Mucosa of gallbladder (tissue), 1 donor: ENCODE results near the gene CACNB4. TPM values are rescaled to one million over a fixed set of nuclear protein-coding genes. Genes with fewer than 3 reads are reported as not detected.
"Not testable (repeated sequence)": the region's sequence is repeated elsewhere in the genome, so short reads cannot be mapped to it uniquely, and the experiment has no call there.

Experiments used
- DNase-seq: peaks from one replicate; pipeline ENCODE4 v3.0.0-alpha.2; 2020; ENCODE audit warnings: low spot score
- total RNA-seq: library from RNA; stranded (reverse); gene quantifications from one replicate; pipeline ENCODE4 v1.2.1, GENCODE V29; 2021
- donor health status: DM: no; HTN: no; CAD: no.

CACNB4 gene
- total RNA-seq = 1.8 TPM

DNA sequence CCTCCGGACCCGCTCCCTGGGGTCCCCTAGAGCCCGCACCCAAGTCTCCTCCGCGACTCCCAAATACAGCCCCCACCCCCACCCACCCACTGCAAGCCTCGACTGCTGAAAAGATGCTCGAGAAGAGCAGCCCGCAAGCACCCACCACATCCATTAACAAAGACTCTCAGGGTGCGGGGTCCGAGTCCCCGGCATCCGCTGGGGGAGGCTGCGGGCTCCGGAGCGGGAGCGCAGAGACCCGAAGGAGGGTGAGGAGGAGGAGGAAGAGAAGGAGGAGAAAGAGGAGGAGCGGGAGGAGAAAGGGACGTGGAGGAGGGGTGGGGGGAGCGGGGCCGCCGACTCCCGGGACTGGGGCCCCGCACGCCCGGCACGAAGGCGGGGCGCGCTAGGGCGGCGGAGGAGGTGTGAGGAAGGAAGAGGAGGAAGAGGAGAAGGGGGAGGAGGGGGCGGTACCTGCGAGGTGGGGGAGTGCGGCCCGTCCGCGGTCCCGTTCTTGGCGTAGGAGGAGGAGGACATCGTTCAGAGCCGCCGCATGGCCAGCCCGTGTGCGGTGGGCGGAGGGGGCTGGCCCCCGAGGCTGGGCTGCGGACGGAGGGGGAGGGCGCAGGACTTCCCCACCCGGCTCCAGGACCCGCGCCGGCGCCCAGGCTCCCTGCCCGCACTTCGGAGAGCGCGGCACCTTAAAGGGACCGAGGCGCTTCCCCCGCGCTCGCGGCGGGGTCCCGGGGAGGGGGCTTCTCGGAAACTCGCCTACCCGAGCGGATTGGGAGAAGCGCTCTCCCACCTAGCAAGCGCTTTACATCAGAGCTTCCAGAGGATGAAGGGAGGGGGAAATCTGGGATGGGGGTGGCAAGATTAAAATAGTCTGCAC is at the start of gene CACNB4:
Gene CACNB4, minus strand, starts transcription at position 549 of the 871 bp plus-strand sequence.
- no peak for DNase-seq

DNA sequence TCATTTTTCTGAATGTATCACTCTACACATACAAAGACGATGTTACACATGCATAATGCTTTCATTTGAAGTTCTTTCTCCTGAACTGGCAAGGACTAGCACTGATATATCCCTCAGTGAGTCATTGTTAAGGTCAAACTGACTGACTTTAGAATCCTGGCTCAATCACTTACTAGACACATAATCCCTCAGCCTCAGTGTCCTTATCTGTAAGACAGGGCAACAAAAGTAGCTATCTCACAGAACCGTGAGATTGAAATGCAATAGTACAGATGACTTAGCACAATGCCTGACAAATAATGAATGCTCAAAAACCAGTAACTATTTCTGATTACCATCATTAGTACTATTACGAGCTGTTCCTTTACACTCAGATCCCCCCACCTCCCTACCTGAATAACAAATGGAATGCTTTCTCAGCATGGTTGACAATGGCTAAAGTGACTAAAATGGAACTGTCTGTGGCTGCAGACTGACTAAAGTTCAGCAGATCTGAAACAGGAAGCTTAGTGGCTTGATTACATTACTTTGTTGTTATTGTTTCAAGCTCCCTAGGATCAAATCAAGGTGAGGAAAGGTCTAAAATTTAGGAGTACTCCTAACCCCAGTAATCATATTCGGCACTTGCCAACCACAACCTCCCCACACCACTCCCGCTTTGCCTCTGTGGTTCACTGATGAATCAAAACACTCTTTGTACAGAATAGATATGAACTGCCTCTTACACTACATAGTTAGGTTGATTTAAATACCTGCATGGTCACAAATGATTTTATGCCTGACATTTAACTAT is 35.8 kb upstream of the CACNB4 start:
- no peak for DNase-seq

DNA sequence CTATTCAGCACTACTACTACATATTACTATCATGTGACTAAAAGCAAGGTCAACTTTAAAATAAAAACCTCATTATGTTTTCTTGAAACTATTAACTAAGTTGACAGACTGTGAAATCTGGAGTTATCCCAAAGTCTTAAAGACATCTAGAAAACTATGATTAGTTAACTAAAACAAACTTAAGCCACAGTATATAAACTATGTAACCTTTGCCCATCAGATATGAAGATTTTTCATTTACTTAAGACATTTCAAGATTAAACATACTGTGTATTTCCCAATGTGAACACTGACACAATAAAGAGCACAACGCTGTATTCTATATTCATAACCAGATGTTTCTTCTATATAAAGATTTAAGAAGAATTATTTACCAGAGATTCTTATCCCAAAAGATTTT is 33.5 kb upstream of the CACNB4 start:
- no peak for DNase-seq

DNA sequence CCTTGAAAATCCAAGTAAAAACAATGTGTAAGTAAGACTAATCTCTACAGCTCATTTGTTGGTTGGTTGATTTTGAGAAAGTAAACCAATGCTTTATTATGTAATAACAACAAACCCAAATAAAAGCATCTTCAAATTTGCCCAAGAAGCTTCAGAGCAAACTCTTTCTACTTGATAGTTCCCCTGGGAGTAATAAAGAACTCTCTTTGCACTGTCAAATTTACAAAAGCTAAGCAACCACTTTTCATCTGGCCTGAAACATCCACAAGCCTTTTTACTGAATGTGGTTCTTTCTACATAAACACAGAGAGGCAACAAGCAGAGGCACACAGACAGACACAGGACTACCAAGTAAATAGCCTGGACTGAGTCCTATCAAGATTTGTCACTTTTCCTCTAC is 28.8 kb upstream of the CACNB4 start:
- no peak for DNase-seq

DNA sequence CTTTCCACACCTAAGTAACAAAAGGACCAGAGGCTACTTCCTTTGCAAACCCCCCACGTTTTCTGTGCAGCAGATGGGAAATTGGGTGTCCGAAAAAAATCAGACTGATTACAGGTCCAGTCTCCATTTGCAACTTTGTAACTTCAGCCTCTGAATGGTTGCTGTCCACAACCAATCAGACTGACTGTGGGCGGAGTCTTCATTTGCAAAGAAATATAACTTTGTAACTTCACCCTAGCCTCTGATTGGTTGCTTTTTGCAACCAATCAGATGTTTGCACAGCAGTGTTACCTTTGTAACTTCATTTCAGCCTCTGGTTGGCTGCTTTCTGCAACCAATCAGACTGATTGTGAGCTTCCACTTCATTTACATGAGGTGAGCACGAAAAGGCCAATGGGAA is 27.8 kb upstream of the CACNB4 start:
- no peak for DNase-seq

DNA sequence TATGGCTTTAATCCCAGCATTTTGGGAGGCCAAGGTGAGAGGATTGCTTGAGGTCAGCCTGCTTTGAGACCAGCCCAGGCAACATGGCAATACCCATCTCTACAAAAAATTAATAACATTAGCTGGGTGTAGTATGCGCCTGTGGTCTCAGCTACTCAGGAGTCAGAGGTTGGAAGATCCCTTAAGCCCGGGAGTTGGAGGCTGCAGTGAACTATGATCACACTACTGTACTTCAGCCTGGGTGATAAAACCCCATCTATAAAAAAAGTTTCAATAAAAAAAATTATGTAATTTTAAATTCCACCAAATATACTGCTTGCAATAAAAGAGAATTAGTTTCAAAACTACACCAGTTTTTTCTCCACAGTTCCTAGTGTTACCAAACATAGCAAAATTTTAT is 23.3 kb upstream of the CACNB4 start:
- DNase-seq = no peak

DNA sequence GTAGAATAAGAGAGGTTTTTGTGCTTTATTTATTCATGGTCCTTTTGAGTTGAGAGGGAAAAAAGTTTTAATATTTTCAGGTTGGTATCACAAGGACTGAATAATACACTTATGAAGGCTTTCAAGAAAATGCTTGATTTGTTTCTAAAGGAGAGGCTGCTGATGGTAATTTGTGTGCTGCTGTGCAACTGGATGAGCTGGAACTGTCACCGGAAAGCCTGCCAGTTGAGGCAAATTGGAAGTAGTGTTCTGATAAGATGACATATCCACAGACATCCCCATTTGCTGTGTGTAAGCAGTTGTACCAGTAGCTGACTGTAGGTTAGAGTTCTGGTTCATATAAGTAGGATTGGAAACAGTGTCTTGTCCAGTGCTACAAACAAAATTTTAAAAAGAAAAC is 21.6 kb upstream of the CACNB4 start:
- DNase-seq = no peak

DNA sequence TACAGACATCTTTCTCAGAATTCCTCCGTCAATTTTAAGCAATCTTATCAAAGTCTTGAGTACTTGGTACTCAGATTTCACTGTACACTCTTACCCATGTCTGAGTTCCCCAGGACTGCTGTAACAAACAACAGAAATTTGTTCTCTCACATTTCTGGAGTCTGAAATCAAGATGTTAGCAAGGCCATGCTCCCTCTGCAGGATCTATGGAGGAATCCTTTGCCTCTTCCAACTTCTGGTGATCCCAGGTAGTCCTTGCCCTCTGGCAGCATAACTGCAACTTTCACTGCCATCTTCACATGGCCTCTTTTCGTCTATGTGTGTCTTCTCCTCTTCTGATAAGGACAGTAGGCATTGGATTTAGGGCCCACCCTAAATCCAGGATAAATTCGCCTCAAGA is 17.1 kb upstream of the CACNB4 start:
- DNase-seq = no peak

DNA sequence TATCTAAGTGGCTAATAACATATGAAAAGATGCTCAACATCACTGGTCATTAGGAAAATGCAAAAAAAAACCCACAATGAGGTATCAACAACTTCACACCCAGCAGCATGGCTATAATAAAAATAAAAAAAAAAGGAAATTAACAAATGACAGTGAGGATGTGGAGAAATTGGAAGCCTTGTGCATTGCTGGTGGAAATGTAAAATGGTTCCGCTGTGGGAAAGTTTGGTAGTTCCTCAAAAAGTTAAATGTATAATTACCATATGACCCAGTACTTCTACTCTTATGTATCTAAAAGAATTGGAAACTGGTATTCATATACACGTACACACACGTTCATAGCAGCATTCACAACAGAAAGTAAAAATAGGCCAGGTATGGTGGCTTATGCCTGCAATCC is 15.5 kb upstream of the CACNB4 start:
- DNase-seq = no peak

DNA sequence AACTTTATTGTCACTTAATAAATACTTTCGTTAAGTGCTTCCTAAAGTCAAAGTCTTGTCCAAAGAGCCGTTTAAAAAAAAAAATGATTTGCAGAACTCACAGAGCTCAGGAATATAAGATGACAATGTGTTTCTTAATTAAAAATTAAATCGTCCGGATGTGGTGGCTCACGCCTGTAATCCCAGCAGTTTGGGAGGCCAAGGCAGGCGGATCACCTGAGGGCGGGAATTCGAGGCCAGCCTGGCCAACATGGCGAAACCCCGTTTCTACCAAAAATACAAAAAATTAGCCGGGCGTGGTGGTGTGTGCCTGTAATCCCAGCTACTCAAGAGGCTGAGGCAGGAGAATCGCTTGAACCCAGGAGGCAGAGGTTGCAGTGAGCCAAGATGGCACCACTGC is 8.3 kb upstream of the CACNB4 start:
- DNase-seq = not testable (repeated sequence)

DNA sequence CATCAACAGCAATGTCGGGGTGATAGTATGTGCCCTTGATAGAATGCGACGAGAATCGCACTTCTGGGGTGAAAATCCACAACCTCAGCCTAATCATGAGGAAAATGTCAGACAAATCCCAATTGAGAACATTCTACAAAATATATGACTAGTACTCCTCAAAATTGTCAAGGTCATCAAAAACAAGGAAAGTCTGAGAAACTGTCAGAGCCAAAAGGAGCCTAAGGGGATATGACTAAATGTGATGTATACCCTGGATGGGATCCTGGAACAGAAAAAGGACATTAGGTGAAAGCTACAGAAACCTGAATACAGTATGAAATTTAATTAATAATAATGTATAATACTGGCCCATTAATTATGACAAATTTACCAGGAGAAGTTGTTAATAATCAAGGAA is 7.6 kb upstream of the CACNB4 start:
- DNase-seq = no peak

DNA sequence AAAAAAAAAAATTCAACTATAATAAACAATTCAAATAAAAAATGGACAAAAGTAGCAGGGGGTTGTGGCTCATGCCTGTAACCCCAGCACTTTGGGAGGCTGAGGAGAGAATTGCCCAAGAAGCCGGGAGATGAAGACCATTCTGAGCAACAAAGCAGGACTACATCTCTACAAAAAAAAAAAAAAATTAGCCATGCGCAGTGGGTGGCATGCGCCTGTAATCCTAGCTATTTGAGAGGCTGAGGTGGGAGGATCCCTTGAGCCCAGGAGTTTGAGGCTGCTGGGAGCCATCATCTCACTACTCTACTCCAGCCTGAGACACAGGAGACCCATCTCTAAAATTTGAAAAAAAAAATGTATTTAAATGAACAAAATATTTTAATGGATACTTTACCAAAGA is 4.4 kb upstream of the CACNB4 start:
- DNase-seq = no peak

DNA sequence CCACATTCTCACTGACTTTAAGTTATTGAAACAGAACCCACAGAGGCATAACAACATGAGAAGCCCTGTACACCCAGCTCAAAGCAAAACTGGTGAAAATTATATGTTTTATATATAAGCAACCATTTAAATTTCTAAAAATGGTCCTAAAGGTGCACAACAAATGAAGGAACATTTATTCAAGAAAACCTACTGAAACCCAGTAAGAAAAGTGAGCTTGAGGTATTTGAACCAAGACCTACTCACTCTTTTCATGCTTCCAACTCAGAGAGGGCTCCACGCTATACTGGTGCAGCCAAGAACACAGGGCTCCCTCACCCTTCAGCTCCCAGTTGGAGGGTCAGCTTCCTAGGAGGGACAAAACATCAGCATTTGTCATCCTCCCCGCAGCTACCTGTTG is 2.1 kb upstream of the CACNB4 start:
- DNase-seq = no peak

DNA sequence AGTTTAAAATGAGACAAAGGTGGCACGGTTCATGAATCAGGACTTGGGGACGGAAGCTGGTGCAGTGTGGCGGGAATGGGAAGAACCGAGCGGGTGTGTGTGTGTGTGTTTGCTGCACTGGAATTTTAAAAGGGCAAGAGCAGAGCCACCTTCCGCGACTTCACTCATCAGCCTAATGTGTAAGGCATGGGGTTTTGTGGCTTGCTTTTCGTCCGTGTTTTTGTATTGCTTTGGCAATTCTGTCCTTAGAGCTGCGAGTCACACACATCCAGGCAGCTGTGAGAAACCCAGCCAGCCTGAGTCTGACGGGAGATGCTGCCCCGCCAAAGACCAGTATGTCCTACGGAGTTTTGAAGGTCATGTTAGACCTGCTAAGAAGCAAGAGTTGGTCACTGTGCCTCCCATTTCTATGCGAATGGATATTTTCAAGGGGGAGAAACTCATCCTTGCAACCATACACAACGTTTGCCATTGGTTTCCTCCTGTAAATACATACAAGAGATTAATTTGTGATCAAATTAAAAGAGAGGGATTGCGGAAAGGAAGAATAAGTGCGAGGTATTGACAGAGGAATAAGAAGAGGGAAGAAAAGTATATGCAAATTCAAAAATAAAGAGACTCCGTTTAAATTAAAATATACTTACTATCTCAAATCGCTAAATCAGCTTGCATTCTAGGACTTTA is 665 bp upstream of the CACNB4 start:
- DNase-seq = no peak

DNA sequence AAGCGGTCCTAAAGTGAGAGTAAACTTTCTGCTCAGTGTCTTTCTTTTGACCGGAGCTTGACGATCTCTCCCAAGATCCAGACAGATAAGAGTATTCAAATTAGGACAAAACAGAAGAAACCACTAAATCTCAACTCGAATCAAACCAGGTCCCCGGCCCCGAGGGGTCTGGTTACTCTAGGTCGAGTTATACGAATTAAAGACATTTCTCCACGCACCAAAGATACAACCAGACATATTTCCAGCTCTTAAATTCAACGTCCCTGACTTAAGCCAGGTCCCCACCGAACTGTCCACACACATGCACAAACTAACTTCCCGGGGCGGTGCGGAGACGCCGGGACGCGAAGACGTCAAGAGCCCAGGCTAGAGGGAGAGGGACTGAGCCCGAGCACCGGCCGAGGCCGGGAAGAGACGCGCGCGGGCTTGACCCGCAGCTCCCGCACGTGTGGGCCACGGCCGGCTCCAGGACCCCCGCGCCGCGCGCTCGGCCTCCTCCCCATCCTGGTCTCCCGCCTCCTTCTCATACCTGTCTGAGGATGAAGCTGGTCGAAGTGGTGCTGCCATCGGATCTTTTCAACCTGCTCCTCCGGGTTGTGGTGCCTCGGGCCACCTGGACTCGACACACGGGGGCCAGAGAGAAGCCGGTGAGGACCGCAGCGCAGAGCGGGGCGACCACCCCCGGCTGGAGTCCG is 896 bp downstream of the CACNB4 start:
- DNase-seq = no peak

DNA sequence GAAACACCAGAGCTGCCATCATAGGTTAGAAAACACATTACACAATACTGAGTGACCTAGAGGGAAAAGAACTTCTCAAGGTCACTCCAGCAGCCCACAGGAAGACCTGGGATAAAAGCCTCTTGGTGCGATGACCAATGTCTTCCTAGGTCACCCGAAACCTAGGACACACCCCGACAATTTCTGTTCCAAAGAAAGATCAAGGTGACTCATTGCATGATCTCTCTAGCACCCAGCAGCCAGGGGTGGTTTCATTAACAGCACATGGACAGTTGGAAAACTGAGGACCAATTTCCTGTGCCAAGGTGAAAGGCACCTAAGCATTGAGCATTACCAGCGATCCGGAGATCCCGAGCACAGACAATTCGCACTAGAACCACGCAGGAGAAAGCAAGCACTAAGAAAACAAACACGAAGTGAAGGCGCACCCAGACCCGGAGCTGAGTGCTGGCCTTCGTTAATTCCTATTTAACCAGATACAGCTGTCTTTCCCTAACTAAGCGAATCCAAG is 1.5 kb downstream of the CACNB4 start:
- DNase-seq = no peak

DNA sequence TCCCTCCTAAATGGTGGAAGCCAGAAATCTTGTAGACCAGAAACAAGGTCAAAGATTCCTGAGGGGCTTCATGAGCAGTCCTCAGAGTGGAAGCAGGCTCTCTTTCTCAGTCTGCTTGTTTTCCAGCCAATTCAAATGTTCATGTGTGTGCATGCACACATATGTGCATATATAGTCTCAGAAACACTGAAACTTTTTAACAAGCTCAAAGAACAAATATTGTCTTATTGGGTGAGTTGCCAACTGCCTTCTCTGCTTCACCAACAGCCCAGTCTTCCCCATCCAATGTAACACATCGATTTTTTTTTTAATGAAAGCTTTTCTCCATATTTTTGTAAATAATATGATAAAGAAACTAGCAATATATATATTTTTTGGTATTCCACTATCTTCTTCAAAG is 3.7 kb downstream of the CACNB4 start:
- no peak for DNase-seq

DNA sequence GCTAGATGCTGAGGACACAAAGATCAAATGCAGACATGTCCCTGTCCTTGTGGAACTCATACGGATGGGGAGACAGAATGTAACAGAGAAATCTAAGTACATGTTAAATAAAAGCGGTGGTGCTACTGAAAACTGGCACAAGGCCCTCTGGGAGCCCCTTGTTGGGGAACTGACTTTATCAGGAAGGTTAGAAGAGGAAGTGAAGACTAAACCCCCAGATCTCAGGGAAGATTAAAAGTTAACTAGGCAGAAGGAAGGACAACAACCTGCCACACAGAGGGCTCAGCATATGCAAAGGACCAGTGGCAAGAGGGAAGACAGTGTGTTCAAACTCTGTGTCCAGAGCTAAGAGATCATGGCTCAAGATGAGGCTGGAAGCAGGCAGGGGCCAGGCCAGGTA is 4.8 kb downstream of the CACNB4 start:
- DNase-seq = no peak

DNA sequence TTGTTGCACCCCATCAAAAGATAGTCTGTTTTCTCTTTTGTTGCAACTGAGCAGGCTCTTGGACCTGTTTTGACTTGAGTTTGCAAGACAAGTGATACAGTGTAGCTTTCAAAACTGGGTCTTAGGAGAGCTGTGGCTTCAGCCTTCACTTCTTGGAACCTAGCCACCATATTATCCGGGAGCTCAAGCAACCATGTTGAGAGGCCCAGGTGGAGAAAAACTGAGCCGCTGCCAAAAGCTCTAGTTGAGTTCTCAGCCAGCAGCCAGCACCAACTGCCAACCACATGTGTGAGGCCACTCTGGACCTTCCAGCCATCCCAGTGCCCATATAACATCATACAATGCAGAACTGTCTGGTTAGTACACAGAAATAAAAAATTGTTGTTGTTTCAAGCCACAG is 5.4 kb downstream of the CACNB4 start:
- DNase-seq = no peak

DNA sequence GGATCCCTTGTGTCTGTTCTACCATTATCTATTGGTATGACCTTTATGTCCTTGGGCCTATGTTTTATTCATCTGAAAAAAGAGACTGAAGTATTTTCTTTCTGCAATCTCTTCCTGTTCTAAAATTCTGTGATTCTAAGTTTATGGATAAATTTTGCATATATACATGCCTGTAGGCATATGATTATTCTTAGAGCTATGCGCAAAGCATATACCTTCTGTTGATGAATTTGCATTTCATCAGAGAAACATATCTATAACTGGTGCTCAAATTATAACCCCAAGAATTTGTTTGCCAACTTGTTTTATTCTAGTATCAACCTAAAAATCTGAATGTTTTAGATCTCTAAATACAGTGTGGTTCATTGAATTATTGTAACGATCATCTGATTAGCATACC is 6.7 kb downstream of the CACNB4 start:
- no peak for DNase-seq

DNA sequence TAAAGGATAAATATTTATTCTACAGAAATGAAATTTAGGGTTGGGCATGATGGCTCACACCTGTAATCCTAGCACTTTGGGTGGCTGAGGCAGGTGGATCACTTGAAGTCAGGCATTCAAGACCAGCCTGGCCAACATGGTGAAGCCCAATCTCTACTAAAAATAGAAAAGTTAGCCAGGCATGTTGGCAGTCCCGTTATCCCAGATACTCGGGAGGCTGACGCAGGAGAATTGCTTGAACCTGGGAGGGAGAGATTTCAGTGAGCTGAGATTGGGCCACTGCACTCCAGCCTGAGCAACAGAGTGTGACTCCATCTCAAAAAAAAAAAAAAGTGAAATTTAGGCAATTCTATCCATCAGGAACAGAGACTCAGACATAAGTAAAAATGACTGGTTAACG is 8.1 kb downstream of the CACNB4 start:
- DNase-seq = not testable (repeated sequence)

DNA sequence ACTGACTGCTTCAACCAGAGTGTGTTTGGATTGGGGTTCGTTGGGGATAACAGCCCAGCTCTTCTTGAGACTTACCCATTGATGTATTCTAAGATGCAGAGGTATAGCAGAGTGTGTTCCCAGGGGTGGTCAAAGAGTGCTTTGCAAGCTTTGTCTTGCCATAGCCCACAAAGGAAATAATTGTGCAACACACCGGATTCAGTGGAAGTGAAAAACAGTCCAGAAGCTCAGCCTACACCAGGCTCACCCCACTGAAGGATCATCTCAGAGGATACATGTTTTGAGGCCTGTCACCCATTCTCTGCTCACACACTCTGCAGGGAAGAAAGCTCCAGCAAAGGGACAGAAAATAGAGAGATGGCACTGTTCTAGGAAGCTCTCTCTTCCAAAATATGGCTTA is 9.6 kb downstream of the CACNB4 start:
- DNase-seq = no peak
